ENCODE results near the gene GRM8. TPM values are rescaled to one million over a fixed set of nuclear protein-coding genes. Genes with fewer than 3 reads are reported as not detected.

Gene GRM8
- total RNA-seq, 2 experiments from 2014 or later = not detected

DNA sequence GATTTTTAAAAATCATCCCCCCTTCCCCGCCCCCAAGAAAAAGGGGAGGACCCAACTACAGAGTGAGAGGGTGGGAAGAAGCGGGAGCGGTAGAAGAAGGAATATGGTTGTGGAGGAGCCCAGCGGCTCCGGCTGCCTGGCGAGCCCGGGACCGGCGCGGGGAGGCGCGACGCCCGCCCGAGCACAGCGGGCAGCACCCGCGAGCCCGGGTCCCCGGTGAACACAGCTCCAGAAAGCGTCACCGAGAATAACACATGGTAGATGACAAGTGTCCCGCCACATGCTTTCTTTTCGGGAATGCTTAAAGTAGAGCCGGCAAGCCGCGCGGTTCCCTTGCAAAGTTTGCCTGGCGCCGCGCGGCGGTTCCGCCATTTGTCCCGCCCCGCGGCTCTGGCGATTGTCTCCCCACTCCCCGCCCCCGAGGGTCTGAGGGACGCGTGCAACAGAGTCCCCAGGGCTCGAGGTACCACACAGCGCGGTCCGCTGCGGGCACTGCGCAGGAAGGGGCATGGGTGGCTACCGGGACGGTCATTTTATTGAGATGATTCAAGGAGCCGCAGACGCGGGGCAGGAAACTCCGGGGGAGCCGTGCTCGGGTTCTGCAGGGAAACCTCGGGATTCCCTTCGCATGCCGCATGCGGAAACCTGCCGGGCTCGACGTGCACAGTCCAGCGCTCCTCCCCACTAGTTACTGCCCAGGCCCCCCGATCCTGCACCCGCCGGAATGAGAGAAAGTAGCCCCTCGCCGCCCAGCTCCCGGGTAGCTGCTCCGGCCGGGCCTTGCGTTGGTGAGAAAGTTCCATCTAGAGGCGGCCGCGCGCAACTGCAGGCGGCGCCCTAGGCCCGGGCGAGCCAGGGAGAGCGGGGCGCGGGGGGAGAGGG lies 781 bp upstream of the GRM8 start:
- intact Hi-C loops (cut with micrococcal nuclease) = loop anchor here (1.0 to 10.0 kb wide), 9 partner anchors 93 to 951 kb away; partner anchors contain the start of genes ARF5, GCC1 and ZNF800
- H3K4me3 Mint-ChIP-seq = peak overlapping the region; percentile 76
- peaks cover 16% of the 10 kb centered on the region for H3K4me1 Mint-ChIP-seq (ENCODE audit: low read depth)

GRCh38 chr7:127252377-127252713 lies 396 bp downstream of the GRM8 start:
- intact Hi-C loops (cut with micrococcal nuclease) = loop anchor here (2.0 to 10.0 kb wide), 6 partner anchors 140 to 952 kb away; partner anchors contain the start of genes ARF5, GCC1 and ZNF800
- Mint-ChIP-seq H3K27me3 (ENCODE audit: low read depth) (peaks cover 65% of the 10 kb centered on the region), H3K4me1 (ENCODE audit: low read depth) (peaks cover 14% of the 10 kb centered on the region), H3K4me3 (peak overlapping the region; percentile 68), H3K9me3 (no peaks in the 10 kb centered on the region), H3K36me3 (ENCODE audit: low read depth) (no peaks in the 10 kb centered on the region), H3K27ac (no peak overlapping the region)
- CTCF ChIA-PET = interaction anchor here (1.5 kb wide), 1 partner anchor 20 kb away, joined by 3 read pairs; no protein-coding TSS in a partner anchor
- peak; percentile 5 for DNase-seq

More for the DNA sequence above, 781 bp upstream of the GRM8 start:
- CTCF ChIA-PET = interaction anchor here (0.6 to 2.4 kb wide), 15 partner anchors 8 to 451 kb away, joined by 3 to 8 read pairs (median 4); no protein-coding TSS in a partner anchor
- peak; percentile 61 for DNase-seq
- H3K27ac Mint-ChIP-seq = no peak overlapping the region
- no peaks in the 10 kb centered on the region for H3K9me3 Mint-ChIP-seq
- peaks cover 57% of the 10 kb centered on the region for H3K27me3 Mint-ChIP-seq (ENCODE audit: low read depth)
- H3K36me3 Mint-ChIP-seq (ENCODE audit: low read depth) = no peaks in the 10 kb centered on the region

- peaks cover 14% of the 10 kb centered on the region for H3K4me1 Mint-ChIP-seq (ENCODE audit: low read depth)
- peaks cover 64% of the 10 kb centered on the region for H3K27me3 Mint-ChIP-seq (ENCODE audit: low read depth)
- CTCF ChIA-PET = interaction anchor here (0.7 to 0.9 kb wide), 3 partner anchors 196 to 468 kb away, joined by 3 read pairs; no protein-coding TSS in a partner anchor
- H3K4me3 Mint-ChIP-seq = peak overlapping the region; percentile 68
- intact Hi-C loops (cut with micrococcal nuclease) = loop anchor here (2.0 to 10.0 kb wide), 6 partner anchors 141 to 953 kb away; partner anchors contain the start of genes ARF5, GCC1 and ZNF800
- no peak overlapping the region for H3K27ac Mint-ChIP-seq
- no peaks in the 10 kb centered on the region for H3K9me3 Mint-ChIP-seq
- DNase-seq = peak; percentile 41
- H3K36me3 Mint-ChIP-seq (ENCODE audit: low read depth) = no peaks in the 10 kb centered on the region
These were observed 1.0 kb downstream of the GRM8 start for GRCh38 chr7:127251465-127252376.

DNA sequence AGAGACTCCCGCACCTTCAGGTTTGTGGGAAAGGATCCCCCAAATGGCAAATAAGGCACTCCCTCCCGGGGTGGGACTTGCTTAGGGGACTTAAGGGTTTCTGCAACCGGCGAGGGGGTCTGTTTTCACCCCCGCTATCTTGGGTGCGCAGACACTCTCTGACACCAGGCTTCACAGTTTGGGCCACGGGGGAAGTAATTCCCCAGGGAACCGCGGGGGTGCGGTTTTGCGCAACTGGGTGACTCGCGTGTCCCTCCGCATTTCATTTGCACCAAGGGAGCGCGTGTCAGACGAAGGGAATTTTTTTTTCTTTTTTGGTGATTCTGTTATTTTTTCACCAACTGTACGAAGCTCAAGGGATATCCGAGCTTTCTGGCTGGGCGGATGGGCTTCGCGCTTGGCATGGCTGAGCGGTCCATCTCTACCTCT lies 1.7 kb downstream of the GRM8 start:
- Mint-ChIP-seq H3K36me3 (ENCODE audit: low read depth) (no peaks in the 10 kb centered on the region), H3K4me1 (ENCODE audit: low read depth) (peaks cover 14% of the 10 kb centered on the region), H3K9me3 (no peaks in the 10 kb centered on the region), H3K4me3 (peak overlapping the region; percentile 9), H3K27ac (no peak overlapping the region), H3K27me3 (ENCODE audit: low read depth) (peaks cover 61% of the 10 kb centered on the region)
- DNase-seq = peak; percentile 13
- intact Hi-C loops (cut with micrococcal nuclease) = loop anchor here (5.0 to 10.0 kb wide), 4 partner anchors 141 to 954 kb away; partner anchors contain the start of genes ARF5, GCC1 and ZNF800
- CTCF ChIA-PET = interaction anchor here (0.7 to 1.3 kb wide), 5 partner anchors 11 to 468 kb away, joined by 3 to 4 read pairs (median 3); no protein-coding TSS in a partner anchor

GRCh38 chr7:127250312-127251035 lies 2.3 kb downstream of the GRM8 start:
- DNase-seq = no peak
- Mint-ChIP-seq H3K27ac (no peak overlapping the region), H3K36me3 (ENCODE audit: low read depth) (no peaks in the 10 kb centered on the region), H3K4me3 (no peak overlapping the region), H3K27me3 (ENCODE audit: low read depth) (peaks cover 60% of the 10 kb centered on the region), H3K9me3 (no peaks in the 10 kb centered on the region), H3K4me1 (ENCODE audit: low read depth) (peaks cover 16% of the 10 kb centered on the region)
- intact Hi-C loops (cut with micrococcal nuclease) = loop anchor here (1.0 to 10.0 kb wide), 5 partner anchors 142 to 954 kb away; partner anchors contain the start of genes ARF5, GCC1 and ZNF800
- CTCF ChIA-PET = interaction anchor here (0.9 to 1.3 kb wide), 3 partner anchors 10 to 97 kb away, joined by 3 to 4 read pairs (median 3); no protein-coding TSS in a partner anchor

DNA sequence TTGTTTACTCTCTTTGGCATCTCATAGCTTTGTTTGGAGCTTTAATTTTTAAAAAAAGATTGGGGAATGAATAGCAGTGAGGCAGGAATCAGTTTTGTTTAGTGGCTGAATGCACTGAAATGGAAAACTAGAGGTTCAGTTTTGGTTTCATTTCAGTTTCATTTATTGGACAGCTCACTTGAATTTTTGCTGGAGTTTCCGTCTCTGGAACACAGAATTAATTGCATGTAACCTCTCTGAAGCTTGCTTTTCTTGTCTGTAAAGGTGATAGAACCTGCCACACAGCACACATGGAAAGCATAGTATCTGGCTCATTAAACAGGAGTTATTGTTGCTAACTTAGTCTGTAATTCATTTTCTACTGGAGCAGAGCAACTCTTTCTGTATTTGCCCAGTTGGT lies 7.1 kb downstream of the GRM8 start:
- intact Hi-C loops (cut with micrococcal nuclease) = no loop called here
- H3K27ac Mint-ChIP-seq = no peak overlapping the region
- H3K9me3 Mint-ChIP-seq = no peaks in the 10 kb centered on the region
- peaks cover 62% of the 10 kb centered on the region for H3K27me3 Mint-ChIP-seq (ENCODE audit: low read depth)
- DNase-seq = no peak
- no peaks in the 10 kb centered on the region for H3K36me3 Mint-ChIP-seq (ENCODE audit: low read depth)
- H3K4me3 Mint-ChIP-seq = no peak overlapping the region
- H3K4me1 Mint-ChIP-seq (ENCODE audit: low read depth) = peaks cover 2% of the 10 kb centered on the region
- CTCF ChIA-PET = interaction anchor here (1.4 kb wide), 1 partner anchor 9 kb away, joined by 4 read pairs; no protein-coding TSS in a partner anchor

DNA sequence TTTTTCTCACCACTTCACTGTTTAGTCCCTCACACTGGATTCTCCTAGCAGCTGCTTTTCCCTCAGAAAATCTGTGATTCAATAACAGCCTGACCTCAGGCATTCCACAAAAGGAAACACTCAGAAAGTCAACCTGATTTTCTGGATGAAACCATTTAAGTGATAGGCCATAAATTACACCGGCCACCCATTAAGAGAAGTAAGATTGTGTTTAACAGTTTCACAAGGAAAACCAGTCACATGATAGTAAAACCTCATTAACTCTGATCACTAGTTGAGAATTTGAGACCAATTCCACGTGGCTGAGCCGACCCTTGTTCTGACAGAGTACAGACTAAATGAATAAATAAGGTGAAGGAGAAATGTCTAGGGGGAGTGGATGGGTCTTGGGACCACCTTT lies 7.7 kb downstream of the GRM8 start:
- H3K4me3 Mint-ChIP-seq = no peak overlapping the region
- no peak for DNase-seq
- peaks cover 58% of the 10 kb centered on the region for H3K27me3 Mint-ChIP-seq (ENCODE audit: low read depth)
- peaks cover 2% of the 10 kb centered on the region for H3K4me1 Mint-ChIP-seq (ENCODE audit: low read depth)
- no peaks in the 10 kb centered on the region for H3K9me3 Mint-ChIP-seq
- intact Hi-C loops (cut with micrococcal nuclease) = no loop called here
- H3K36me3 Mint-ChIP-seq (ENCODE audit: low read depth) = no peaks in the 10 kb centered on the region
- H3K27ac Mint-ChIP-seq = no peak overlapping the region
- CTCF ChIA-PET = interaction anchor here (1.4 kb wide), 1 partner anchor 9 kb away, joined by 4 read pairs; no protein-coding TSS in a partner anchor

GRCh38 chr7:127239814-127240213 lies 12.9 kb downstream of the GRM8 start:
- CTCF ChIA-PET = interaction anchor here (0.6 kb wide), 1 partner anchor 10 kb away, joined by 3 read pairs; no protein-coding TSS in a partner anchor
- Mint-ChIP-seq H3K4me1 (ENCODE audit: low read depth) (no peaks in the 10 kb centered on the region), H3K27ac (no peak overlapping the region), H3K9me3 (no peaks in the 10 kb centered on the region), H3K4me3 (no peak overlapping the region), H3K27me3 (ENCODE audit: low read depth) (peaks cover 44% of the 10 kb centered on the region), H3K36me3 (ENCODE audit: low read depth) (no peaks in the 10 kb centered on the region)
- intact Hi-C loops (cut with micrococcal nuclease) = loop anchor here (1.0 kb wide), 1 partner anchor 437 kb away; no protein-coding TSS in a partner anchor
- peak; percentile 31 for DNase-seq

GRCh38 chr7:127233630-127234029 lies 19.1 kb downstream of the GRM8 start:
- Mint-ChIP-seq H3K36me3 (ENCODE audit: low read depth) (no peaks in the 10 kb centered on the region), H3K4me3 (no peak overlapping the region), H3K27ac (no peak overlapping the region), H3K9me3 (no peaks in the 10 kb centered on the region), H3K27me3 (ENCODE audit: low read depth) (peaks cover 30% of the 10 kb centered on the region), H3K4me1 (ENCODE audit: low read depth) (no peaks in the 10 kb centered on the region)
- DNase-seq = no peak
- intact Hi-C loops (cut with micrococcal nuclease) = no loop called here
- CTCF ChIA-PET = interaction anchor here (1.2 kb wide), 1 partner anchor 10 kb away, joined by 4 read pairs; no protein-coding TSS in a partner anchor

DNA sequence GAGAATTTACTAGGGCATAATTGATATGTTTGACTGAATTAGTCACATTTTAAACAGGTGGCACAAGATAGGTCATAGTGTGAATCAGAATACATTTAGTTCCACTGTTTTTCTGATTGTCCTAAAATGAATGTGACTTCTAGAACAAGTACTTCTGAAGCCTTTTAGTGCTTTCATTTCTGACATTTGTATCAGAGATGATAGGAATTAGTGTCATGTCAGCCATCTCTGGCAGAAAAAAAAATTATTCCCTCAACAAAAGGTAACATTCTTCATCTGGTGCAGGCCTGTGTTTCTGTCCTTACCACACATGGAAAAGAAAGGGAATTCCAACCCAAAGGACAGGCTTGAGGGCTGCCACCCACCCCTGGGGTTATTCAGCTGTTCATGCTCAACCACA lies 21.3 kb downstream of the GRM8 start:
- H3K4me3 Mint-ChIP-seq = no peak overlapping the region
- CTCF ChIA-PET = no interaction called here

More for the DNA sequence above, 21.3 kb downstream of the GRM8 start:
- peaks cover 32% of the 10 kb centered on the region for H3K27me3 Mint-ChIP-seq (ENCODE audit: low read depth)
- no peaks in the 10 kb centered on the region for H3K36me3 Mint-ChIP-seq (ENCODE audit: low read depth)
- intact Hi-C loops (cut with micrococcal nuclease) = no loop called here
- no peak for DNase-seq
- H3K27ac Mint-ChIP-seq = no peak overlapping the region
- no peaks in the 10 kb centered on the region for H3K4me1 Mint-ChIP-seq (ENCODE audit: low read depth)
- H3K9me3 Mint-ChIP-seq = no peaks in the 10 kb centered on the region
